ENCODE results near the gene PQBP1.

Gene PQBP1

DNA sequence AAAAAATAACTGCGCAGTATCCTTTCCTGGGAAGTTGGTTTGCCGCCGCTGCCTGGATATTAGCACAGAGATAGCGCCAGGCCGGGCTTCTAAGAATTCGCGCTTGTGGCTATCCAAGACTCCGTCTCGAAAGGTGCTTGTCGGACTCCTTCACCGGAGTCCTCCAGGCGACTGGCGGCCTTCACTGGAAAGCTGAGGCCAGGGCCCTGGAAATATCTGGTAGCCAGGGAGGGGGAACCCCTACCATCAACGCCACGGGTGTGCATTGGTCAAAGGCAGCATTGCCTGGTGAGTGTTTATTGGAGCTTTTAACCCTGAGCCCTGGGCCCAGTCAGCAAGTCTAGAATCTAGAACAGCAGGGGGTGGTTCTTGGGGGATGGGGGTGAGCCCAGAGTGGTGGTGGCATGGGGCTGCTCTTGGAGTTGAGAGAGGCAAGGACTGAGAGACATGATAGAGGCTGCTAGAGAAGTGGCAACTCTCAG, 21.7 kb downstream of the PQBP1 start:
- CTCF ChIA-PET: interaction anchor here (1.1 kb wide), 1 partner anchor 54 kb away, joined by 3 read pairs; no protein-coding TSS in a partner anchor
- Histone ChIP-seq H3K27ac (ENCODE audit: extremely low read depth, low read depth, low read length) (no peak overlapping the region; the same call in 1 of the 2 replicates), H3K4me3 (ENCODE audit: low read depth, low read length) (peak overlapping the region; percentile 24), H3K9me3 (ENCODE audit: control insufficient read depth, insufficient read depth, low read depth, low read length) (no peaks in the 10 kb centered on the region), H3K36me3 (ENCODE audit: control insufficient read depth in 2 of 2, insufficient read depth in 1 of 2, low read length in 2 of 2) (peaks cover 2 to 48% of the 10 kb centered on the region in 2 experiments; a peak in 2 of 3 replicates), H3K4me1 (ENCODE audit: control insufficient read depth, insufficient read depth, low read length) (0 out of 2 replicates have a peak, but pooled peaks cover 3% of the 10 kb centered on the region)
- POLR2A ChIA-PET: interaction anchor here (0.6 kb wide), 2 partner anchors 23 to 1701 kb away, joined by 3 to 4 read pairs; no protein-coding TSS in a partner anchor
- TF ChIP-seq ZNF10 (tag by site-specific recombination; IDR thresholded peaks at IDR 0.05) (0 out of 2 replicates have a peak, but pooled peaks have one; percentile 52), ZNF324 (tag by site-specific recombination; IDR thresholded peaks at IDR 0.05) (no peak), GLI4 (tag by site-specific recombination; IDR thresholded peaks at IDR 0.05) (no peak), GLIS2 (tag by site-specific recombination; IDR thresholded peaks at IDR 0.05) (peak; percentile 29; the same call in 1 of the 2 replicates), GLIS1 (tag by site-specific recombination; IDR thresholded peaks at IDR 0.05) (peak; percentile 70), PRDM1 (tag by site-specific recombination; IDR thresholded peaks at IDR 0.05) (no peak), ZIC2 (tag by site-specific recombination; IDR thresholded peaks at IDR 0.05) (peak; percentile 96), TRIM28 (IDR thresholded peaks at IDR 0.05; ENCODE audit: borderline replicate concordance, low read length) (no peak), ZNF610 (tag by site-specific recombination; IDR thresholded peaks at IDR 0.05; ENCODE audit: borderline replicate concordance) (no peak), ZNF677 (tag by site-specific recombination; IDR thresholded peaks at IDR 0.05) (peak; percentile 44), ZNF155 (tag by site-specific recombination; IDR thresholded peaks at IDR 0.05) (no peak), ZBTB48 (tag by site-specific recombination; IDR thresholded peaks at IDR 0.05) (0 out of 2 replicates have a peak, but pooled peaks have one; percentile 38), ZSCAN30 (tag by site-specific recombination; IDR thresholded peaks at IDR 0.05) (0 out of 2 replicates have a peak, but pooled peaks have one; percentile 26), ZNF23 (tag by site-specific recombination; IDR thresholded peaks at IDR 0.05; ENCODE audit: borderline replicate concordance) (no peak), ZNF596 (tag by site-specific recombination; IDR thresholded peaks at IDR 0.05) (no peak), ZNF335 (tag by site-specific recombination; conservative IDR thresholded peaks at IDR 0.05) (peak; percentile 9; the same call in 1 of the 2 replicates), ZBTB20 (tag by site-specific recombination; IDR thresholded peaks at IDR 0.05) (peak; percentile 97)
- TF ChIP-seq, protein P1, sequence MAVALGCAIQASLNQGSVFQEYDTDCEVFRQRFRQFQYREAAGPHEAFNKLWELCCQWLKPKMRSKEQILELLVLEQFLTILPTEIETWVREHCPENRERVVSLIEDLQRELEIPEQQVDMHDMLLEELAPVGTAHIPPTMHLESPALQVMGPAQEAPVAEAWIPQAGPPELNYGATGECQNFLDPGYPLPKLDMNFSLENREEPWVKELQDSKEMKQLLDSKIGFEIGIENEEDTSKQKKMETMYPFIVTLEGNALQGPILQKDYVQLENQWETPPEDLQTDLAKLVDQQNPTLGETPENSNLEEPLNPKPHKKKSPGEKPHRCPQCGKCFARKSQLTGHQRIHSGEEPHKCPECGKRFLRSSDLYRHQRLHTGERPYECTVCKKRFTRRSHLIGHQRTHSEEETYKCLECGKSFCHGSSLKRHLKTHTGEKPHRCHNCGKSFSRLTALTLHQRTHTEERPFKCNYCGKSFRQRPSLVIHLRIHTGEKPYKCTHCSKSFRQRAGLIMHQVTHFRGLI (tag by site-specific recombination; IDR thresholded peaks at IDR 0.05): 0 out of 2 replicates have a peak, but pooled peaks have one; percentile 27
- TF ChIP-seq, protein P2, sequence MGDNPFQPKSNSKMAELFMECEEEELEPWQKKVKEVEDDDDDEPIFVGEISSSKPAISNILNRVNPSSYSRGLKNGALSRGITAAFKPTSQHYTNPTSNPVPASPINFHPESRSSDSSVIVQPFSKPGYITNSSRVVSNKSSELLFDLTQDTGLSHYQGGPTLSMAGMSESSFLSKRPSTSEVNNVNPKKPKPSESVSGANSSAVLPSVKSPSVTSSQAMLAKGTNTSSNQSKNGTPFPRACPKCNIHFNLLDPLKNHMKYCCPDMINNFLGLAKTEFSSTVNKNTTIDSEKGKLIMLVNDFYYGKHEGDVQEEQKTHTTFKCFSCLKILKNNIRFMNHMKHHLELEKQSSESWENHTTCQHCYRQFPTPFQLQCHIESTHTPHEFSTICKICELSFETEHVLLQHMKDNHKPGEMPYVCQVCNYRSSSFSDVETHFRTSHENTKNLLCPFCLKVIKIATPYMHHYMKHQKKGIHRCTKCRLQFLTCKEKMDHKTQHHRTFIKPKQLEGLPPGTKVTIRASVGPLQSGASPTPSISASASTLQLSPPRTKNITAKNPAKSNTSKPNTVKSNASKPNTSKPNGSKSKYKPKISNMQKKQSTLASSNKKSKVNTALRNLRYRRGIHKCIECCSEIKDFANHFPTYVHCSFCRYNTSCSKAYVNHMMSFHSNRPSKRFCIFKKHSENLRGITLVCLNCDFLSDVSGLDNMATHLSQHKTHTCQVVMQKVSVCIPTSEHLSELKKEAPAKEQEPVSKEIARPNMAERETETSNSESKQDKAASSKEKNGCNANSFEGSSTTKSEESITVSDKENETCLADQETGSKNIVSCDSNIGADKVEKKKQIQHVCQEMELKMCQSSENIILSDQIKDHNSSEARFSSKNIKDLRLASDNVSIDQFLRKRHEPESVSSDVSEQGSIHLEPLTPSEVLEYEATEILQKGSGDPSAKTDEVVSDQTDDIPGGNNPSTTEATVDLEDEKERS (tag by site-specific recombination; IDR thresholded peaks at IDR 0.05): no peak
- TF ChIP-seq, protein P3, sequence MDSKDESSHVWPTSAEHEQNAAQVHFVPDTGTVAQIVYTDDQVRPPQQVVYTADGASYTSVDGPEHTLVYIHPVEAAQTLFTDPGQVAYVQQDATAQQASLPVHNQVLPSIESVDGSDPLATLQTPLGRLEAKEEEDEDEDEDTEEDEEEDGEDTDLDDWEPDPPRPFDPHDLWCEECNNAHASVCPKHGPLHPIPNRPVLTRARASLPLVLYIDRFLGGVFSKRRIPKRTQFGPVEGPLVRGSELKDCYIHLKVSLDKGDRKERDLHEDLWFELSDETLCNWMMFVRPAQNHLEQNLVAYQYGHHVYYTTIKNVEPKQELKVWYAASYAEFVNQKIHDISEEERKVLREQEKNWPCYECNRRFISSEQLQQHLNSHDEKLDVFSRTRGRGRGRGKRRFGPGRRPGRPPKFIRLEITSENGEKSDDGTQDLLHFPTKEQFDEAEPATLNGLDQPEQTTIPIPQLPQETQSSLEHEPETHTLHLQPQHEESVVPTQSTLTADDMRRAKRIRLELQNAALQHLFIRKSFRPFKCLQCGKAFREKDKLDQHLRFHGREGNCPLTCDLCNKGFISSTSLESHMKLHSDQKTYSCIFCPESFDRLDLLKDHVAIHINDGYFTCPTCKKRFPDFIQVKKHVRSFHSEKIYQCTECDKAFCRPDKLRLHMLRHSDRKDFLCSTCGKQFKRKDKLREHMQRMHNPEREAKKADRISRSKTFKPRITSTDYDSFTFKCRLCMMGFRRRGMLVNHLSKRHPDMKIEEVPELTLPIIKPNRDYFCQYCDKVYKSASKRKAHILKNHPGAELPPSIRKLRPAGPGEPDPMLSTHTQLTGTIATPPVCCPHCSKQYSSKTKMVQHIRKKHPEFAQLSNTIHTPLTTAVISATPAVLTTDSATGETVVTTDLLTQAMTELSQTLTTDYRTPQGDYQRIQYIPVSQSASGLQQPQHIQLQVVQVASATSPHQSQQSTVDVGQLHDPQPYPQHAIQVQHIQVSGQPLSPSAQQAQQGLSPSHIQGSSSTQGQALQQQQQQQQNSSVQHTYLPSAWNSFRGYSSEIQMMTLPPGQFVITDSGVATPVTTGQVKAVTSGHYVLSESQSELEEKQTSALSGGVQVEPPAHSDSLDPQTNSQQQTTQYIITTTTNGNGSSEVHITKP (tag by site-specific recombination; IDR thresholded peaks at IDR 0.05): 0 out of 2 replicates have a peak, but pooled peaks have one; percentile 23
- TF ChIP-seq, protein P4, sequence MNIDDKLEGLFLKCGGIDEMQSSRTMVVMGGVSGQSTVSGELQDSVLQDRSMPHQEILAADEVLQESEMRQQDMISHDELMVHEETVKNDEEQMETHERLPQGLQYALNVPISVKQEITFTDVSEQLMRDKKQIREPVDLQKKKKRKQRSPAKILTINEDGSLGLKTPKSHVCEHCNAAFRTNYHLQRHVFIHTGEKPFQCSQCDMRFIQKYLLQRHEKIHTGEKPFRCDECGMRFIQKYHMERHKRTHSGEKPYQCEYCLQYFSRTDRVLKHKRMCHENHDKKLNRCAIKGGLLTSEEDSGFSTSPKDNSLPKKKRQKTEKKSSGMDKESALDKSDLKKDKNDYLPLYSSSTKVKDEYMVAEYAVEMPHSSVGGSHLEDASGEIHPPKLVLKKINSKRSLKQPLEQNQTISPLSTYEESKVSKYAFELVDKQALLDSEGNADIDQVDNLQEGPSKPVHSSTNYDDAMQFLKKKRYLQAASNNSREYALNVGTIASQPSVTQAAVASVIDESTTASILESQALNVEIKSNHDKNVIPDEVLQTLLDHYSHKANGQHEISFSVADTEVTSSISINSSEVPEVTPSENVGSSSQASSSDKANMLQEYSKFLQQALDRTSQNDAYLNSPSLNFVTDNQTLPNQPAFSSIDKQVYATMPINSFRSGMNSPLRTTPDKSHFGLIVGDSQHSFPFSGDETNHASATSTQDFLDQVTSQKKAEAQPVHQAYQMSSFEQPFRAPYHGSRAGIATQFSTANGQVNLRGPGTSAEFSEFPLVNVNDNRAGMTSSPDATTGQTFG (tag by site-specific recombination; IDR thresholded peaks at IDR 0.05; ENCODE audit: borderline replicate concordance): no peak
